VCaP (cell line): ENCODE measurements around the gene PSMC5.

Experiments
- H3K27ac ChIP-seq: fragments of 450-650 bp; 2 replicates; pipeline ENCODE4 v1.5.1; 2017
- TF ChIP-seq, protein P1 (sequence below): fragments of 450-650 bp; conservative IDR thresholded peaks from 2 replicates; pipeline ENCODE4 v1.5.1; 2017; ENCODE audit warnings: mild to moderate bottlenecking, moderate library complexity

The PSMC5 gene

DNA sequence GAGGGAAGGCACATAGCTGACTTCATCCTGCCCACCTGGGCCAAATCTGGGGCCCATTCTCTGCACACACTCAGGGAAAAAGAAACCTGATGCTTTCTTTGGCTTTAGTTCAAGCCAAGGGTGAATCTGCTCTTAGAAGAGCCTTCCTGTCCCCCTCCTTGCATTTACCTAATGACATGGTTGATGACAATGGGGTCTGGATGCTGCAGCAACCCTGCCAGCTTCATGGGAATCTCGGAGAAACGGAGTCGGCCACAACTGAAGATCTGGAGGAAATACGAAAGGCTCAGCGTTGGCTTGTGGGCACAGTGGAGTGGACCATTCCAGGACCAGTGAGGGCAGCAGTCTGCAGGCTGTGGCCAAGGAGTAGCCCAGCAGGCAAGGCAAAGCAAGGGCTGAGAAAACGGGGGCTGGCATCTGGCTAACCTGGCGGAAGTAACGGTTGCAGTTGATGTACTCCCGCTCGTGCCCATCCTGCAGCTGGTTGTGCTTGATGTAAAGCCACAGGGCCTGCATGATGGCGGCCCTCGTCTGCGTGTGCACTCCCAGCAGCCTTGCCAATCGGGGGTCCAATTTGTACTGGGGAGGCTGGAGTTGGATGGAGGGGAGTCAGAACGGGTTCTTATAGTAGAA, 6.6 kb downstream of the PSMC5 start:
- TF ChIP-seq, protein P1, sequence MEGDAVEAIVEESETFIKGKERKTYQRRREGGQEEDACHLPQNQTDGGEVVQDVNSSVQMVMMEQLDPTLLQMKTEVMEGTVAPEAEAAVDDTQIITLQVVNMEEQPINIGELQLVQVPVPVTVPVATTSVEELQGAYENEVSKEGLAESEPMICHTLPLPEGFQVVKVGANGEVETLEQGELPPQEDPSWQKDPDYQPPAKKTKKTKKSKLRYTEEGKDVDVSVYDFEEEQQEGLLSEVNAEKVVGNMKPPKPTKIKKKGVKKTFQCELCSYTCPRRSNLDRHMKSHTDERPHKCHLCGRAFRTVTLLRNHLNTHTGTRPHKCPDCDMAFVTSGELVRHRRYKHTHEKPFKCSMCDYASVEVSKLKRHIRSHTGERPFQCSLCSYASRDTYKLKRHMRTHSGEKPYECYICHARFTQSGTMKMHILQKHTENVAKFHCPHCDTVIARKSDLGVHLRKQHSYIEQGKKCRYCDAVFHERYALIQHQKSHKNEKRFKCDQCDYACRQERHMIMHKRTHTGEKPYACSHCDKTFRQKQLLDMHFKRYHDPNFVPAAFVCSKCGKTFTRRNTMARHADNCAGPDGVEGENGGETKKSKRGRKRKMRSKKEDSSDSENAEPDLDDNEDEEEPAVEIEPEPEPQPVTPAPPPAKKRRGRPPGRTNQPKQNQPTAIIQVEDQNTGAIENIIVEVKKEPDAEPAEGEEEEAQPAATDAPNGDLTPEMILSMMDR: no peak
- H3K27ac ChIP-seq: no peak overlapping the region

DNA sequence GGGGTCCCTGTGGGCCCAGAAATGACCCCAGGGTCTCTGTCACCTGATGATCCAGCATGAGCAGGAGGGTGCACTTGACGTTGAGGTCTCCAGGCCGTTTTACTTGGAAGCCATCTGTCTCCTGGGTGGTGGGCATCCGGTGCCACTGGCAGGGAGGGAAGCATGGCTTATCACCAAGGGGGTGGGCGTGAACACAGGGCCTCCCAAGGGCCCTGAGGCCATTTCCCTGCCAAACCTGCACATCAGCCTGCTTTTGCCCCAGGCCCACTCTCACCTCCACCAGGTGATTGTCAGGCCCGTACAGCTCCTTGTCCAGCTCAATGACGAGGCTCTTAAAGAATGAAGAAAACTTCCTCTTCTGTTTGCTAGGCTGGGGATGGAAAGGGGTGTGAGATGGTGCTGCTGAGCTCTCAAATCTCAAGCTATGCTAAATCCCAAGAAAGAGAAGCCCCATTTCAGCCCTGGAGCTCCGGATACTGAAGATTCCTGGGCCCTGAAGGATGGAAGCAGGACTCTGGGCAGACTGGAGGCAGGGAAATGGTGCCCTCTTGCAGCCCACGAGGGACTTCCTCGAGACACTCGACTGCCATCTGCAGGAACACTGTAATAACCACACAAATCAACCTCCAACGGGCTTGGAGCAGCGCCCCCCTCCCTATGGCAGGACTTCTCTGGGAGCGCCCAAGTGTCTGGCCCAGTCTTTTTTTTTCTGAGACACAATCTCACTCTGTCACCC, 7.4 kb downstream of the PSMC5 start:
- no peak overlapping the region for H3K27ac ChIP-seq
- TF ChIP-seq, protein P1: peak; percentile 72

DNA sequence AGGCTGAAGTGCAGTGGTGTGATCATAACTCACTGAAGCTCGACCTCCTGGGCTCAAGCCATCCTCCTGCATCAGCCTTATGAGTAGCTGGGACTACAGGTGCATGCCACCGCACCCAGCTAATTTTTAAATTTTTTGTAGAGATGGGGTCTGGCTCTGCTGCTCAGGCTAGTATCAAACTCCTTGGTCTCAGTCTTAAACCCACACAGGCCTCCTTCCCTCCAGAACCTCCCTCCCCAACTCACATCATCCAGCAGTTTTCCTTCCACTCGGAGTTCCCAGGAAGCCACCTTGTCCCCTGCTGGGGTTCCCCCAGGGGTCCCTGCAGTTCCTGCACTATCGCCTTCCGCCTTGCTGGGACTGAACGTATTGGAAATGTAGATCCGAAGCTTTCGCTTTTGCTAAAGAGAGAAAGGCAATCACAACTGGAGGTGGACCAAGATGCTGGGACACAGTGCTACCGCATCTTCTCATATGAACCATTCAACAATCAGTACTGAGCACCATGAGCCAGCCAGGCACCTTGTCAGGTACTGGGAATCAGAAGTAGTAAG, 8.0 kb downstream of the PSMC5 start:
- H3K27ac ChIP-seq: no peak overlapping the region
- TF ChIP-seq, protein P1: peak; percentile 15

DNA sequence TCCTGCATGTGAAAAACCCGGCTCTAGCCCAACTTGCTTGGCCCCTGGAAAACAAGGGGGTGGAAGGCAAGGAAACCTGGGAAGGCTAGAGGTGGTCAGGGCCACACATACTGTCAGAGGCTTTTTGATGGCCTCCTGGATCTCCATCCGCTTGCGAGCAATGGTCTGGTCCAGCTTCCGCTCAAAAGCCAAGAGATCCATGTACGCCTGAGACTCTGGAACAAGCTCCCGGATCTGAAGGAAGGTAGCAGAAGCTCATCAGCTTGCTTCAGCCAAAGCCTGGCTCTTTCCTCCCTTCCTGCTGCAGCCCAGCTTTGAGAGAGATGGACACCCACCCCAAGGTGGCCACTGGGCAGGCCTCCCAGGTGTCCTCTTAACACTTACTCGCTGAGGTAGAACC, 9.6 kb downstream of the PSMC5 start:
- H3K27ac ChIP-seq: no peak overlapping the region
- TF ChIP-seq, protein P1: no peak

DNA sequence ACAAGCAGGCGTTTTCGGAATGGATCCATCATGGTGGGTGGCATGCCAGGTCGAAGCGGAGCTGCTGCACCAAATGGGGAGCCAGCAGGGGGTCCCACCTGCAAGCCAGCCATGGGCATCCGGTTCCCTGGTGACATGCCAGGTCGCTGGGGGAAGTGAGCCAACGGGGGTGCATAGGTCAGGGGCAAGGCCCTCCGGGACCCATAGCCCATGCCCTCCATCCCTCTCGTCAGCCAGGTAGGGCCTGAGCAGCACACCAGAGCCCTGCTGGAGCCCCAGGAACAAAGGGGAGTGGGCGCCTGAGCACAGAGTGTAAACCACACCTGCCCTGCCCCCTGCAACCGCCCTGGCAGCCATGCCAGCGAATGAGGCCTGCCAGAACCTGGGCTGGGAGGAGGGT, 10.2 kb downstream of the PSMC5 start:
- peak overlapping the region; percentile 96; the same call in 1 of the 2 replicates for H3K27ac ChIP-seq
- TF ChIP-seq, protein P1: no peak

DNA sequence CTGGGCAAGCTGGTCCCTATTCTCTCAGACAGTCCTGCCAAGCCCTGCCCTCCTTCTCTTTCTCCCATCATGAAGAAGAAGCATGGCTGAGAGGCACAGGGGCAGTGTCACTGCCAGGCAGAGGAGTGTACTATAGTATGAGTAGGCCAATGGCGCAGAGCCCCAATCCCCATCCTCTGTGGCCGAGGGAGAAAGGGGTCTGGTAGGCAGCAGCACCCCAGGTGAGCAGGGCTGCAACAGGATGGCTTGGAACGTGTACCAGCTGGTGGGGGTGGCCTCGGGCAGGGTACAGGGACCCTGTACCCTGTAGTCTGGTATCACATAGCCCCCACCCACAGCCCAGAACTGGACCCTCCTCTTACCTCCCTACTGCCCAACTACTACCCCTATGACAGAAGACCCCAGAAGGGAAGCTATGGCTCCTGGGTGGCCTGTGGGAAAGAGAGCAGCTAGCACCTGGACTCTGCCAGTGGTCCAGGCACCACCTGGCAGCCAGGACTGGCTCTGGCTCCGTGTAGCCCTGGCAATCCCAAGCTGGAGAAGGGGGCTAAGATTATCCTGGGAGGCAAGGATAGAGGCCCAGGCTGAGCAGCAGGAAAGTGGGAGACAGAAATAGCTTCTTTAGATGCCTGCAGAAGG, 10.8 kb downstream of the PSMC5 start:
- peak overlapping the region; percentile 96 for H3K27ac ChIP-seq
- TF ChIP-seq, protein P1: no peak

DNA sequence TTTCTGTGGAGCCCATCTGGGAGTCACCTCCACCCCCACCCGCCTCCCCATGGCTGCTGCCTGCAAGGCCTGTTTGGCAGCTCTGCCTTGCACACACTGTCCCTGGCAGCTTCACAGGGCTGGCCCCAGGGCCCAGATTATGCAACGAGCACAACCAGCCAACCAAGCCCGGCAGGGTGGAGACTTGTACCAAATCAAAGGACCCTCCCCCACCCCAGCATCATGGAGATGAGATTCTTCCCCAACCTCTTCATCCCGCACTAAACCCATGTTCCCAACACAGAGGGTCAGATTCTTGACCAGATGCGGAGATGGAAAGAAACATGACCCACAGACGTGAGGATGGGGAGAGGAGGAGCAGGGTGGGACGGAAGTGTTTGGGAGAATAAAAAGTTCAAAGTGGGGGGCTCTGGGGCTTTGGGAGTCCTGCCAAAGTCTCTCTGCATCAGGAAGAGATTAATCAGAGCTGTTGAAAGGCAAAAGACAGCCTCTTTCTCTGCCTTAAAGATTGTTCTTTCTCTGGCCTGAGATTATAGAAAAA, 11.5 kb downstream of the PSMC5 start:
- peak overlapping the region; percentile 96 for H3K27ac ChIP-seq
- TF ChIP-seq, protein P1: no peak
